GM12801 (cell line): ENCODE data around the gene CLIC4.

Source experiments
- CTCF ChIP-seq: IDR thresholded peaks from one replicate; pipeline ENCODE4 v1.5.1; 2011; ENCODE audit warnings: control low read depth; ENCODE audit not compliant: insufficient read length; ENCODE audit errors: extremely low read depth

Gene CLIC4

GRCh38 chr1:24778141-24778540 is 32.9 kb downstream of the CLIC4 start:
- no peak for TF ChIP-seq CTCF

GRCh38 chr1:24779689-24780464 is 34.6 kb downstream of the CLIC4 start:
- TF ChIP-seq CTCF = no peak

- no peak for TF ChIP-seq CTCF
Measured at GRCh38 chr1:24782689-24783088, 37.4 kb downstream of the CLIC4 start.

GRCh38 chr1:24783713-24784112 is 38.5 kb downstream of the CLIC4 start:
- TF ChIP-seq CTCF = no peak

- TF ChIP-seq CTCF = no peak
Measured at GRCh38 chr1:24786191-24786590, 40.9 kb downstream of the CLIC4 start.

- TF ChIP-seq CTCF = no peak
Measured at GRCh38 chr1:24790490-24790889, 45.2 kb downstream of the CLIC4 start.

GRCh38 chr1:24793447-24794129 is 48.3 kb downstream of the CLIC4 start:
- no peak for TF ChIP-seq CTCF
